ENCODE measurements around the gene SUMO2. TPM values are rescaled to one million over a fixed set of nuclear protein-coding genes. Genes with fewer than 3 reads are reported as not detected.

Gene SUMO2
- total and polyA plus RNA-seq, 9 of the 15 experiments (the other 6 are each of a cell fraction or from before 2014, with no cell fraction given): 157 to 733 (median 419) TPM

DNA sequence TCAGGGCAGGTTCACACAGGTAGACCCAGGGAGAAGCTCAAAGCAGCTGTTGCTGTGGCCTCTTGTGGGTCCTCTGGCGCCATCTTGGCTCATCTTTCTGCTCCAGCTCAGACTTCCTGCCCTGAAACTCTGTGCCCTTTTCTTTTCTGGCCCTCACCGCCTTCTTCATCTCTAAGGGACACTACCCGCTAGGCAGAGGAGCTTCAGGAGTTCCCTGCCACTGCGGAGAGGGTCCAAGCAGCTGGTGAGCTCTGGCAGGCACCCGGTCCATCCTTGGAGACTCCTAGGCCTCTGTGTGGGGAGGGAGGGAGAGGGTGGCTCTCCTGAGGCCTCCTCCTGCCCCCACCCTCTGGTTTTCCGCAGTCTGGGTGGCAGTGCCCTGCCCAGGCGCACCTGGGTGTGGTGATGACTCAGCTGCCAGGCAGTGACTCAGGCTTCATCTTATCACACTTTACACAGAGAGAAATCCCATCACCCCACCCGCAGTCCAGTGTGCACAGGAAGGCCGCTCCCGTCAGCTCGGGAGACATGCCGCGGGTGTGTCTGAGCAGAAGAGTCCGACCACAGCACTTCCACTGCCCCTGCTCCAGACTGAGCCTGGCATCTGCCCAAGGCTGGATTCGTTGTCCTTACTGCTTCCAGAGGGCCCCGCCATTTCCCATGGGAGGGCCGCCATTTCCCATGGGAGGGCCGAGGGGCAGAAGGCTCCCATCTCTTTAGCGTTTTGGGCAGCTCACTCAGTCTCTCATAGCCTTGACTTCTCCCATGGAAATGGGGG lies 58.5 kb downstream of the SUMO2 start (continued):
- TF ChIP-seq, protein P1, sequence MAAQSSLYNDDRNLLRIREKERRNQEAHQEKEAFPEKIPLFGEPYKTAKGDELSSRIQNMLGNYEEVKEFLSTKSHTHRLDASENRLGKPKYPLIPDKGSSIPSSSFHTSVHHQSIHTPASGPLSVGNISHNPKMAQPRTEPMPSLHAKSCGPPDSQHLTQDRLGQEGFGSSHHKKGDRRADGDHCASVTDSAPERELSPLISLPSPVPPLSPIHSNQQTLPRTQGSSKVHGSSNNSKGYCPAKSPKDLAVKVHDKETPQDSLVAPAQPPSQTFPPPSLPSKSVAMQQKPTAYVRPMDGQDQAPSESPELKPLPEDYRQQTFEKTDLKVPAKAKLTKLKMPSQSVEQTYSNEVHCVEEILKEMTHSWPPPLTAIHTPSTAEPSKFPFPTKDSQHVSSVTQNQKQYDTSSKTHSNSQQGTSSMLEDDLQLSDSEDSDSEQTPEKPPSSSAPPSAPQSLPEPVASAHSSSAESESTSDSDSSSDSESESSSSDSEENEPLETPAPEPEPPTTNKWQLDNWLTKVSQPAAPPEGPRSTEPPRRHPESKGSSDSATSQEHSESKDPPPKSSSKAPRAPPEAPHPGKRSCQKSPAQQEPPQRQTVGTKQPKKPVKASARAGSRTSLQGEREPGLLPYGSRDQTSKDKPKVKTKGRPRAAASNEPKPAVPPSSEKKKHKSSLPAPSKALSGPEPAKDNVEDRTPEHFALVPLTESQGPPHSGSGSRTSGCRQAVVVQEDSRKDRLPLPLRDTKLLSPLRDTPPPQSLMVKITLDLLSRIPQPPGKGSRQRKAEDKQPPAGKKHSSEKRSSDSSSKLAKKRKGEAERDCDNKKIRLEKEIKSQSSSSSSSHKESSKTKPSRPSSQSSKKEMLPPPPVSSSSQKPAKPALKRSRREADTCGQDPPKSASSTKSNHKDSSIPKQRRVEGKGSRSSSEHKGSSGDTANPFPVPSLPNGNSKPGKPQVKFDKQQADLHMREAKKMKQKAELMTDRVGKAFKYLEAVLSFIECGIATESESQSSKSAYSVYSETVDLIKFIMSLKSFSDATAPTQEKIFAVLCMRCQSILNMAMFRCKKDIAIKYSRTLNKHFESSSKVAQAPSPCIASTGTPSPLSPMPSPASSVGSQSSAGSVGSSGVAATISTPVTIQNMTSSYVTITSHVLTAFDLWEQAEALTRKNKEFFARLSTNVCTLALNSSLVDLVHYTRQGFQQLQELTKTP (IDR thresholded peaks at IDR 0.05; ENCODE audit: low read depth in 1 of 2, partially characterized antibody in 2 of 2): no peak
- TF ChIP-seq FOXJ2 (tag; IDR thresholded peaks at IDR 0.05): no peak
- TF ChIP-seq, protein P2, sequence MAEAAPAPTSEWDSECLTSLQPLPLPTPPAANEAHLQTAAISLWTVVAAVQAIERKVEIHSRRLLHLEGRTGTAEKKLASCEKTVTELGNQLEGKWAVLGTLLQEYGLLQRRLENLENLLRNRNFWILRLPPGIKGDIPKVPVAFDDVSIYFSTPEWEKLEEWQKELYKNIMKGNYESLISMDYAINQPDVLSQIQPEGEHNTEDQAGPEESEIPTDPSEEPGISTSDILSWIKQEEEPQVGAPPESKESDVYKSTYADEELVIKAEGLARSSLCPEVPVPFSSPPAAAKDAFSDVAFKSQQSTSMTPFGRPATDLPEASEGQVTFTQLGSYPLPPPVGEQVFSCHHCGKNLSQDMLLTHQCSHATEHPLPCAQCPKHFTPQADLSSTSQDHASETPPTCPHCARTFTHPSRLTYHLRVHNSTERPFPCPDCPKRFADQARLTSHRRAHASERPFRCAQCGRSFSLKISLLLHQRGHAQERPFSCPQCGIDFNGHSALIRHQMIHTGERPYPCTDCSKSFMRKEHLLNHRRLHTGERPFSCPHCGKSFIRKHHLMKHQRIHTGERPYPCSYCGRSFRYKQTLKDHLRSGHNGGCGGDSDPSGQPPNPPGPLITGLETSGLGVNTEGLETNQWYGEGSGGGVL (CRISPR knock-in tag; IDR thresholded peaks at IDR 0.05): no peak
- TF ChIP-seq, protein P3, sequence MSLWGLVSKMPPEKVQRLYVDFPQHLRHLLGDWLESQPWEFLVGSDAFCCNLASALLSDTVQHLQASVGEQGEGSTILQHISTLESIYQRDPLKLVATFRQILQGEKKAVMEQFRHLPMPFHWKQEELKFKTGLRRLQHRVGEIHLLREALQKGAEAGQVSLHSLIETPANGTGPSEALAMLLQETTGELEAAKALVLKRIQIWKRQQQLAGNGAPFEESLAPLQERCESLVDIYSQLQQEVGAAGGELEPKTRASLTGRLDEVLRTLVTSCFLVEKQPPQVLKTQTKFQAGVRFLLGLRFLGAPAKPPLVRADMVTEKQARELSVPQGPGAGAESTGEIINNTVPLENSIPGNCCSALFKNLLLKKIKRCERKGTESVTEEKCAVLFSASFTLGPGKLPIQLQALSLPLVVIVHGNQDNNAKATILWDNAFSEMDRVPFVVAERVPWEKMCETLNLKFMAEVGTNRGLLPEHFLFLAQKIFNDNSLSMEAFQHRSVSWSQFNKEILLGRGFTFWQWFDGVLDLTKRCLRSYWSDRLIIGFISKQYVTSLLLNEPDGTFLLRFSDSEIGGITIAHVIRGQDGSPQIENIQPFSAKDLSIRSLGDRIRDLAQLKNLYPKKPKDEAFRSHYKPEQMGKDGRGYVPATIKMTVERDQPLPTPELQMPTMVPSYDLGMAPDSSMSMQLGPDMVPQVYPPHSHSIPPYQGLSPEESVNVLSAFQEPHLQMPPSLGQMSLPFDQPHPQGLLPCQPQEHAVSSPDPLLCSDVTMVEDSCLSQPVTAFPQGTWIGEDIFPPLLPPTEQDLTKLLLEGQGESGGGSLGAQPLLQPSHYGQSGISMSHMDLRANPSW (CRISPR knock-in tag; IDR thresholded peaks at IDR 0.05): no peak
- TF ChIP-seq, protein P4, sequence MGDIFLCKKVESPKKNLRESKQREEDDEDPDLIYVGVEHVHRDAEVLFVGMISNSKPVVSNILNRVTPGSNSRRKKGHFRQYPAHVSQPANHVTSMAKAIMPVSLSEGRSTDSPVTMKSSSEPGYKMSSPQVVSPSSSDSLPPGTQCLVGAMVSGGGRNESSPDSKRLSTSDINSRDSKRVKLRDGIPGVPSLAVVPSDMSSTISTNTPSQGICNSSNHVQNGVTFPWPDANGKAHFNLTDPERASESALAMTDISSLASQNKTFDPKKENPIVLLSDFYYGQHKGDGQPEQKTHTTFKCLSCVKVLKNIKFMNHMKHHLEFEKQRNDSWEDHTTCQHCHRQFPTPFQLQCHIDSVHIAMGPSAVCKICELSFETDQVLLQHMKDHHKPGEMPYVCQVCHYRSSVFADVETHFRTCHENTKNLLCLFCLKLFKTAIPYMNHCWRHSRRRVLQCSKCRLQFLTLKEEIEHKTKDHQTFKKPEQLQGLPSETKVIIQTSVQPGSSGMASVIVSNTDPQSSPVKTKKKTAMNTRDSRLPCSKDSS (IDR thresholded peaks at IDR 0.05; ENCODE audit: low read depth, partially characterized antibody): no peak
- no peak for TF ChIP-seq SP2 (IDR thresholded peaks at IDR 0.05; ENCODE audit: extremely low read depth, low read depth, low read length, poor library complexity, severe bottlenecking)
- TF ChIP-seq, protein P5, sequence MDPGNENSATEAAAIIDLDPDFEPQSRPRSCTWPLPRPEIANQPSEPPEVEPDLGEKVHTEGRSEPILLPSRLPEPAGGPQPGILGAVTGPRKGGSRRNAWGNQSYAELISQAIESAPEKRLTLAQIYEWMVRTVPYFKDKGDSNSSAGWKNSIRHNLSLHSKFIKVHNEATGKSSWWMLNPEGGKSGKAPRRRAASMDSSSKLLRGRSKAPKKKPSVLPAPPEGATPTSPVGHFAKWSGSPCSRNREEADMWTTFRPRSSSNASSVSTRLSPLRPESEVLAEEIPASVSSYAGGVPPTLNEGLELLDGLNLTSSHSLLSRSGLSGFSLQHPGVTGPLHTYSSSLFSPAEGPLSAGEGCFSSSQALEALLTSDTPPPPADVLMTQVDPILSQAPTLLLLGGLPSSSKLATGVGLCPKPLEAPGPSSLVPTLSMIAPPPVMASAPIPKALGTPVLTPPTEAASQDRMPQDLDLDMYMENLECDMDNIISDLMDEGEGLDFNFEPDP (CRISPR knock-in tag; IDR thresholded peaks at IDR 0.05): no peak
- TF ChIP-seq, protein P6, sequence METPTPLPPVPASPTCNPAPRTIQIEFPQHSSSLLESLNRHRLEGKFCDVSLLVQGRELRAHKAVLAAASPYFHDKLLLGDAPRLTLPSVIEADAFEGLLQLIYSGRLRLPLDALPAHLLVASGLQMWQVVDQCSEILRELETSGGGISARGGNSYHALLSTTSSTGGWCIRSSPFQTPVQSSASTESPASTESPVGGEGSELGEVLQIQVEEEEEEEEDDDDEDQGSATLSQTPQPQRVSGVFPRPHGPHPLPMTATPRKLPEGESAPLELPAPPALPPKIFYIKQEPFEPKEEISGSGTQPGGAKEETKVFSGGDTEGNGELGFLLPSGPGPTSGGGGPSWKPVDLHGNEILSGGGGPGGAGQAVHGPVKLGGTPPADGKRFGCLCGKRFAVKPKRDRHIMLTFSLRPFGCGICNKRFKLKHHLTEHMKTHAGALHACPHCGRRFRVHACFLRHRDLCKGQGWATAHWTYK (CRISPR knock-in tag; IDR thresholded peaks at IDR 0.05): peak; percentile 83; the same call in 1 of the 2 replicates
- no peak for TF ChIP-seq MCM5 (IDR thresholded peaks at IDR 0.05; ENCODE audit: low read depth)
- peak in 1 of 2 experiments; percentile 91; a peak in 2 of 4 replicates for TF ChIP-seq RCOR1 (IDR thresholded peaks at IDR 0.05; ENCODE audit: borderline replicate concordance in 1 of 2, low read depth in 2 of 2, low read length in 2 of 2)

Measured in K562 (cell line).